ENCODE data around the gene PDXK. TPM values are rescaled to one million over a fixed set of nuclear protein-coding genes. Genes with fewer than 3 reads are reported as not detected.
"Not testable (repeated sequence)": the region's sequence is repeated elsewhere in the genome, so short reads cannot be mapped to it uniquely, and the experiment has no call there.

Gene PDXK
- total RNA-seq, 1 donor from 2014 or later = 59.5 TPM

DNA sequence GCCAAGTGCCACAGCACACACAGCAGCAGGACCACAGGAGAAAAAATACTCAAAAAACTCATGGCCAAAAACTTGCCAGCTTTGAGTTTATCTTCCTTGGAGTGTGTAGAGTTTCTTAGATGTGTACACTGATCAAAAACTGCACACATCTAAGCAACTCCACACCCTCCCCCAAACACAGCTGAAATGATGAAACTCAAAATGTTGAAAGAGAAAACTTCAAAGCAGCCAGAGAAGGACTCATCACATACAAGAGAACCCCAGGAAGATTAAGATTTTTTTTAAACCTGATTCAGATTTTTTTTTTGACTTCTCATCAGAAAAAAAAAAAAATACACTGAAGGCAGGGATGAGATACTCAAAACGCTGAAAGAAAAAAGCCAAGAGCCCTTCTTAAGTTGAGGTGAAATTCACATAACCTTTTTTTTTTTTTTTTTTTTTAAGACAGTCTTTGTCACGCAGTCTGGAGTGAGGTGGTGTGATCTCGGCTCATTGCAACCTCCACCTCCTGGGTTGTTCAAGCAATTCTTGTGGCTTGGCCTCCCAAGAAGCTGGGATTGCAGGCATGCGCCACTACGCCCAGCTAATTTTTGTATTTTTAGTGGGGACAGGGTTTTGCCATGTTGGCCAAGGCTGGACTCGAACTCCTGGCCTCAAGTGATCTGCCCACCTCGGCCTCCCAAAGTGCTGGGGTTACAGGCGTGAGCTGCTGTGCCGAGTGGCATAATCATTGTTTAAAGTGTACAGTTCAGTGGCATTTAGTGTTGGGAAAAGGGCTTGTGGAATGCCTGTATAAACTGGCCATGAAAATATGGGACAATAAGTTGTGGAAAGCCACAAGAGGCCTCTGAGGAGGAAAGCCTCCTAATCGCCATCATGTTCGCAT is 20.9 kb upstream of the PDXK start:
- no peak for DNase-seq (ENCODE audit: extremely low read depth, low read depth, low spot score)

DNA sequence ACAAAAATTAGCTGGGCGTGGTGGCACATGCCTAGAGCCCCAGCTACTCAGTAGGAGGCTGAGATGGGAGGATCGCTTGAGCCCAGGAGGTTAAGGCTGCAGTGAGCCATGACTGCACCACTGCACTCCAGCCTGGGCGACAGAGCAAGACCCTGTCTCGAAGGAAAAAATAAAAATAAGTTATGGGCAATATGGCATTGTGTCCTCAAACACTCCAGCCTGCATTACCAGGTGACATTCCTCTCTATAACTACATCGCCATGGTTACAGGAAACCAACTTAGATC is 19.5 kb upstream of the PDXK start:
- not testable (repeated sequence) for DNase-seq (ENCODE audit: extremely low read depth, low read depth, low spot score)

DNA sequence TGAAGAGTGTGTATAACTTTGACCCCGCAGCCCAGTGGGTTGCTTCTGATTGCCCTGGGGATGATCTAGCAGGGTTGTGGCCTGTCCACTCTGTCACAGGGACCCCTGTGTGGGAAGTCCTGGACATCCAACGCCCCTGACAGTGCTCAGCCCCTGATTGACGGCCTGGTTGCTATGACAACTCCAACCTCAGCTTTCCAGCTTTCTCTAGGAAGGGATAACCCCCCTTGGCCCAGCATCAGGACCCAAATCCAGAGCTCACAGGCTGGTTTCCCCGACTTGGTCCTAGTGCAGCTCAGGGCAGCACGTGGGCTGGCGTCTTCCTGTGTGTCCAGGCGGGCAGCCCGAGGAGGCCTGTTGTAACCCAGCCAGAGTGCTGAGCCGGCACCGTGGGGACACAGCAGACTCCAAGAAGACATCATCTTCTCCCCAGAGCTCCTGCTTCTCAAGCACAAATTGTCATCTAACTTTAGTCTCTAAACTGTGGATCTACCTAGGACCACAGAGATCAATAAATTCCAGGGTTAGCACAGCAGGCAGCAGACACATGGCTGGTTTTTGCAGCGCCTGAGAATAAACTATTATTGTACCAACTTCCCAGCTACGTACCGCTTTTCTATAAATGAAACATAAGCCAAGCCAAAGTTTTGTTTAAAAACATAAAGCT is 18.9 kb upstream of the PDXK start:
- DNase-seq (ENCODE audit: extremely low read depth, low read depth, low spot score) = no peak

DNA sequence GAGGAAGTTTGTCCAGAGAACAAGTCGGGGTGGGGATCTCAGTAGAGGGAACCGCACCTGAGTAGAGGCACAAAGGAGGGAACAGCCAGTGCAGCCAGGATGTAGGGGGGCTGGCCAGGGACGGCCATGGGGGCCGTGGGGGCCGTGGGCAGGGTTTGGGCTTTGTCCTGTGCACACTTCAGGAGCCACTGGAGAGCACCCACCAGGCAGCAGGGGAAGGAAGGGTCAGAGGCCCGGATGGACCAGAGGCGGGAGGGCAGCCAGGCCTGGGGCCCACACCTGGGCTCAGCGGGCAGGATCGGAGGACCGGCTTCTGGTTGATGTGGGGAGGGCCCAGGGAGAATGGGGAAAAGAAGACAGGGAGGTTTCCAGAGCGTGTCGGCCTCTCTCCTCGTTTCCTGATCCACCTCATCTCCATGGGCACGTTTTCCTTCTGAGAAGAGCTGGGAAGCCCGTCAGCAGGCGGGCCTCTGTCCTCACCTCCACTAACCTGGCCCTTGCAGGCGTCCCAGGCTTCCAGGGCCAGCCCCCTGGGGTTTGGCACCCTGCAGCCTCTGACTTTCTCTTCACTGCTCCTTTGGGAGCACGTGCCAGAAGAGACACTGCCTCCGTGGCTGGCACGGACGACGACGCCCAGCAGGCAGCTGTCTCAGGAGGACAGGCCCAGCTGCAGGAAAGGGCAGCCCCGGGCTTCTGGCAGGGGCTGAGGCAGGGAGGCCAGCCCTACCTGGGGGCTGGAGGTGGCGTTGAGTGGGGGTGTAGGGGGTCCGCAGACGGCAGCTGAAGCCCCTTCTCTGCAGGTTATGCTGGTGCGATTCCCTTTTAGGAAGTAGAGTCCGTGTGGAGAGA is 16.8 kb upstream of the PDXK start:
- no peak for DNase-seq (ENCODE audit: extremely low read depth, low read depth, low spot score)

DNA sequence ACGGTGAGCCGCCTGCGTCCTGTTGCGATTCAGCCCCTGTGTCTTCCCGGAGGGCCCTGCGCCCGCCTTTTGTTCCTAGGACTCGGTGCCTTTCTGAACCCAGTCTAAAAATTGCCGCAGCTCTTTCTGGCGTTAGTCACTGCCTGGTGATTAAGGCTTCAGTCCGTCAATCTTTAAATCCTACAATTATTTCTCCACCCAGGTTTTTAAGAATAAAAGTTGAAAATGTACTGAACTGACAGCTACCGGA is 16.2 kb upstream of the PDXK start:
- DNase-seq (ENCODE audit: extremely low read depth, low read depth, low spot score) = no peak

DNA sequence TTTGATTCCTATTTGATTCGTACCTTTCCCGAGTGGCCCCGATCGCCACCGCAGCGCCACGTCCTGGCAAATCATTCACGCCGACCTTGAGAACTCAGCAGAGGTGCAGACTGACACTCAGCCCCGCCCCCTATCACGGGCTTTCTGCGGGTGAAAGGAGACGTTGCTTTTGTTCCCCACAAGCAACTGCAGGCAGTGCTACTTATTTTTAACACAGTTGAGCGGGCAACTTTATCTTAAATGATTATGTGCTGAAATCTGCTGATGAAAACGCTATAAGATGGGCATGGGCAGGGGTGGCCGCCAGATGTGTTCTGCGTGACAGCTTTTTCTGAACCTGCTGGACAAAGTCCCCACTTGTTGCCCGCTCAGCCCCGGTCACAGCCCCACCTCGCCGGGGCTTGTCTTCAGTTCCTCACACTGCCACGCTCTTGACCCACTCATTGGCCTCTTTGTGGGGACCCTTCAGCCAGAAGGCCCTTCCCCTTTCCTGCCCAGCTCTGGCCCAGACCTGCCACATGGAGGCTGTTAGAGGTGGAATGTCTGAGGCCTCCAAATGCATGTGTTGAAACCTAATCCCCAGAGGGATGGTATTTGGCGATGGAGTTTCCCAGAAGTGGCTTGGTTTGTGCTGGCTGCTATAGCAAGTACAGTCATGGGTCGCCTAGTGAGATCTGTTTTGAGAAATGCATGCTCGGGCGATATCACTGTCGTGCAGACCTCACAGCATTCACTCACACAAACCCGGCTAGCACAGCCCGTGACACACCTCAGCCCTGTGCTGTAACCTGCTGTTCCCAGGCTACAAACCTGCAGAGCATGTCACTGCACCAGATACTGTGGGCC is 15.7 kb upstream of the PDXK start:
- no peak for DNase-seq (ENCODE audit: extremely low read depth, low read depth, low spot score)

DNA sequence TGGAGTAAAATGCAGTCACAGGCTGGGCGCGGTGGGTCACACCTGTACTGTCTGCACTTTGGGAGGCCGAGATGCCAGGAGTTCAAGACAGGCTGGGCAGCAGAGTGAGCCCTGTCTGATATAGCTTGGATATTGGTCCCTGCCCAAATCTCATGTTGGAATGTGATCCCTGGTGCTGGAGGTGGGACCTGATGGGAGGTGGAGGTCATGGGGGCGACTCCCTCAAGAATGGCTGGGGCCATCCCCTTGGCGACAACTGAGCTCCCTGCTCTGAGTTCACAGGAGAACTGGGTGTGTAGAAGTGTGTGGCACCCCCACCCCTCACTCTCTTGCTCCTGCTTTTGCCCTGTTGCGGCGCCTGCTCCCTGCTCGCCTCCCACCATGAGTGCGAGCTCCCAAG is 11.5 kb upstream of the PDXK start:
- no peak for DNase-seq (ENCODE audit: extremely low read depth, low read depth, low spot score)

DNA sequence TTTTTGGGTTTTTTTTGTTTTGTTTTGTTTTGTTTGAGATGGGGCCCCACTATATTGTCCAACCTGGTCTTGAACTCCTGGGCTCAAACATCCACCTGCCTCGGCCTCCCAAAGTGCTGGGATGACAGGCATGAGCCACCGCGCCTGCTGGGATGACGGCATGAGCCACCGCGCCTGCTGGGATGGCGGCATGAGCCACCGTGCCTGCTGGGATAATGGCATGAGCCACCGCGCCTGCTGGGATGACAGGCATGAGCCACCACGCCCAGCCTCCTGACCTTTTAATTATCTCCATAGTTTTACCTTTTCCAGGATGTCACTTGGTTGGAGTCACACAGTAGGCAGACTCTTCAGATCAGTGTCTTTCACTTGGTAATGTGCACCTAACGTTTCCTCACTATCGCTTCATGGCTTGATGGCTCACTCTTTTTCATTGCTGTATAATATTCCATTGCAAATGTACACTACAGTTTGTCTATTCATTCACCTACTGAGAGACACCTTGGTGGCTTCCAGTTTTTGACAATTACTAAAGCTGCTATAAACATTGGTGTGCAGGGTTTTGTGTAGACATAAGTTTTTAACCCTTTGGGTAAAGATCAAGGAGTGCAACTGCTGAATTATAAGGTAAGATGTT is 10.1 kb upstream of the PDXK start:
- DNase-seq (ENCODE audit: extremely low read depth, low read depth, low spot score) = no peak

DNA sequence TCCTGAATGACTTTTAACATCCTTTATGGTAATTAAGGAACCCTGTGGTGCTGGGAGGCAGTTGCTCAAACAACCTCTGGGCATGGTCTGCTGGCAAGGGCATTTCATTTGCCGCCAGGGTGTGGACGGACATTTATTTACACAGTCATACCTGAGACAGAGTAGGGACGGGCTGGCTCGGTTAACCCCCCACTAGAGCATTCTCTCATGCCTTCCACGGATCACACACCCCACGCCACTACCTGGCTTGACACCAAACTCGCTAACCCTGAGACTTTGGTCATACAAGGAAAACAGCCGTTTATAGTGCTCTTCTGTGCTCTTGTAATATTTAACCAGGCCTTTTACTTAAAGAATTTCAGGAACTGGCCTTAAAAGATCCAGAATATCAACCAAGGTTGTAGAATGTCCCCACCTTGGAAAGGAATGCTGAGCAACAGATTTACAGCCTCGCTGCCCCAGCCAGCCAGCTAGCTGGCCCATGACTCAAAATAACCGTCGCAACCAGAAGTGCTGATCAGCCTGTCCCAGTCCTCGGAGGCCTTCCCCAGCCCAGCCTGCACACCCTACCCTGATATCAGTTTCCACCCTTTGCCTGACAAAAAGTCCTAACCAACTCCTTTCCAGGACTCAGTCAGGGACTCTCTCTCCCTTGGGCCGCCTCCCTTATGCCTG is 6.5 kb upstream of the PDXK start:
- no peak for DNase-seq (ENCODE audit: extremely low read depth, low read depth, low spot score)

DNA sequence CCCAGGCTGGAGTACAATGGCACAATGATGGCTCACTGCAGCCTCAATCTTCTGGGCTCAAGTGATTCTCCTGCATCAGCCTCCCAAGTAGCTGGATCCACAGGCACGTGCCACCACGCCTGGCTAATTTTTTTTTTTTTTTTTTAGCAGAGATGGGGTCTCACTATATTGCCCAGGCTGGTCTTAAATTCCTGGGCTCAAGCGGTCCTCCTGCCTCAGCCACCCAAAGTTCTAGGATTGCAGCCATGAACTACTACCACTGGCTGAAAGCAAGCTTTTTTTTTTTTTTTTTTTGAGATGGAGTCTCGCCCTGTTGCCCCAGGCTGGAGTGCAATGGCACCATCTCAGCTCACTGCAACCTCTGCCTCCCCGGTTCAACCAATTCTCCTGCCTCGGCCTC is 5.8 kb upstream of the PDXK start:
- DNase-seq (ENCODE audit: extremely low read depth, low read depth, low spot score) = not testable (repeated sequence)

DNA sequence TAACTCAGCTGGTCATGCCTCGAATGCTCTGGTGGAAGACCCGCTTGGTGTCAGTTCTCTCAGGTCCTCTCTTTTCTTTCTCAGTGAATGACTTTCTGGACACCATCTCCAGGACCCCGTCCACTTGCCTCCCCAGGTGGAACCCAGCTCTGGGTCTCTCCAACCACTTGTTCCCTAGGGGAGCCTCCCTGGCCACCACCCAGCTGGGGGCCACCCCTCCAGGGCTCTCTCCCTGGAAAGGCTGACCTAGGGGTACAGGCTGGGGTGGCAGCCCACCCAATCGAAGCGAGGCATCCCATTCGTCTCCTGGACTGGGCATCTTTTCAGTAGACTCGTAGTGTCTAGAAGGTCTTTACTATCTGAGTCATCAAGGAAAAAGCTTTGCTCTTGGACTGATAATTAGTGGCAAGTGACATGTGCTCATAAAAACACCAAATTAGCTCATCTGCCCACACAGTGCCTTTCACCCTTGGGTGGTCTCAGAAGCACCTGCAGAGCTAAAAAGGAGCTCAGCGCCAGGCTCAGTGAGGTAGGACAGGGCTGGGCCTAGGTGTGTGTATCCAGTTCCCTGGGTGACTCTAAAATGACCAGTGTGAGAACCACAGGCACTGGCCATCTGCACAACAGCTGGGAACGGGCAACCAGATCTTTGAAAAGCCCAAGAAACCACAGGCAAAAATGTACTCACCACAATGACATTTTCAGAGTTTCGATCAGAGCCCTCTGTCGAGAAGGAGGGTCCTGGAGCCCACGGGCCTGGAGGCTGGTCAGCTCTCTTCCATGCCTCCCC is 2.4 kb upstream of the PDXK start:
- DNase-seq (ENCODE audit: extremely low read depth, low read depth, low spot score) = no peak

DNA sequence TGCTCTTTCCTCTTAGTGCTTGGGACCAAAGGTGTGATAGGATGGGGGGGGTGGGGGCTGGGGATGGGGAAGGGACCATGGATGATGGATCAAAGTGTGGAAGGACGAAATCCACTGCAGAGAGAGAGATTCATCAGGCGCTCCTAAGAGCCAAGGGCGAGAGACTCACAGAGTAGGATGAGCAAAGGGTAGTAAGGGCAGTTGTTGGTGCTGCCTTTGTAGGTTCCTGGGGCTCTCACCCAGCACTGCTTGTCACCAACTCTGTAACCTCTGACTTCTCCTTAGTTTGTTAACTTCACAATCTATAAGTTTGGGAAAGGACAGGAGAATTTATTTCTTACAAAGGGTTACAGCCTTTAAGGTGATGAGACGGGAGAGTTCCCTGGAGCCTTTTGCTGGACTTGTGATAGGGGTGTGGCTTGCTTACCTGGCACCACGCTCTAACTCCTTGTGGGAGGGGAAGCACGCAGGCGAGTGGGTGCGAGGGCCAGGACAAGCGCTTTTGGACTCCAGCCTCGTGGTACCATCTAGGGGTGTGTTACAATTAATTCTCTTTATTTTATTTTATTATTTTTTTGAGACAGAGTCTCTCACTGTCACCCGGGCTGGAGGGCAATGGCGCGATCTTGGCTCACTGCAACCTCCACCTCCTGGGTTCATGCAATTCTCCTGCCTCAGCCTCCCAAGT is 1.6 kb upstream of the PDXK start:
- DNase-seq (ENCODE audit: extremely low read depth, low read depth, low spot score) = no peak

DNA sequence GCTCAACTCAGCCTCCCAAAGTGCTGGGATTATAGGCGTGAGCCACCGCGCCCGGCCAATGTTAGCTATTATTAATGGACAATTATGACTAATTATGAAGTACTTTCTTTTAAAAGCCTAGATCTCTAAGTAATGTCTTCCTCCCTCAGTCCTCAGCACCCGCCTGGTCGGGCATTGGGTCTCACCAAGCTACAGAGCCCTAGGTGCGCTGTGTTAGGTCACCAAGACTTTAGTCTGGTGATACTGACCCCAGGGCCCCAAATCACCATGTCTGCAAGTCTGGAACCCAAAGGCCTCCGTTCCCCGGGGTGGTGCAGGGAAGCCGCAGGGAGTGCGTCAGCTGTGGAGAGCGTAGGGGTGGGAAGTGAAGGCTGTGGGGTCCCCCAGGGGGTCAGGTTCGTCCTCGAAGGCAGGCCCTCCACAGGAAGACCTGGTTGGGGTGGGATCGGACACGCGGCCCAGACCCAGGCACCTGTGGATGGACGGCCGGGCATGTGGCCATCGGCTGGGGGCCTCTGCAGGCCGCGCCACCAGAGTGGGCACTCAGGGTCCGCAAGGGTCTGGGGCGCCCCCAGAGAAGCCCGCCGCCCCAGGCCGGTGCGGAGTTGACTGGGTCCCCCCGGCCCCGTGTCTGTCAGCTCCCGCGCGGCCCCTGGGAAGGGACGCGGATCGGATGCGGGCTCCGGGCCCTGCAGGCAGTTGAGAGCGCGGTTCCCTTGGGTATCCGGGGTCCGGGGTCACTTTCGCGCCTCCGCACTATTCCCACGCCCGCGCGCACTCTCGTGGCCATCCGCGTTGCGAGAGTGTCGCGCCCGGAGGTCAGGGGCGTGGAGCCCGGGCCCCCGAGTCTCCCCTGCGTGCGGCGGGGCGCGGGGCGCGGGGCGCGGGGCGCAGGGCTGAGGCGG is 710 bp upstream of the PDXK start:
- DNase-seq (ENCODE audit: extremely low read depth, low read depth, low spot score) = no peak

DNA sequence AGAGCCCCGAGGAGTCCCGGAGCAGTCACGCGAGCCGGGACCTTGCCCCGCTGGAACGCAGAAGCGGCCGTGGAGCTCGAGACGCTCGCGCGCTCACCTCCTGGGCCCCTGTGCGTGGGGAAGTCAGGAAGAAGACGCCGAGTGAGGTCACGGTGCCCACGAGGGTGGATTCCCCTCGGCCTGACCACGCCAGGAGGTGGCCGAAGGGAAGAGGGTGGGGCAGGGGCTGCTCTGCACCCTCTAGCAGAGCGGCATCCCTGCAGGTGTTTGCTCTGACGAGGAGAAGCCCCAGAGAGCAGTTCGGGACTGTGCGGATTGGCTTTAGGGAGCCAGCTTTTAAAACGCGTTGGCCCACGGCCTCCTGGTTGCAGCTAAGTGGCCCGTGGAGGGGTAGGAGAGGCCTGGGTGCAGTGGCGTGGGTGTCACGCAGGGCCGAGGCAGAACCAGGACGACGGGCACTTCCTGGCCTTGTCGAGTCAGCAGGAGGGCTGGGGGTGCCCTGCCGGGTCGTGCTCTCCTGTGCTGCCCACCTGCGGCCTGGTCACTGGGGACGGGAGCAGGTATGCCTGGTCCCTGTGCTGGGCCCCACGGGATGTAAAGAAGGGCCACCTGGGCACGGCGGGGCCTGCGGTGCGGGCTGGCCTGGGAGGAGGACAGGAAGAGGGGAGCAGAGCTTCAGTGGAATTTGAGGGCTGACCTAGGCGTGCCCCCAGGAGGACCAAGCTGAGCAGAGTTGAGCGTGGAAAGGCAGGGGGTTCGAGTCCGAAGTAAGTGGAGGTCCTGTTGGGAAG is 1.0 kb downstream of the PDXK start:
- no peak for DNase-seq (ENCODE audit: extremely low read depth, low read depth, low spot score)

DNA sequence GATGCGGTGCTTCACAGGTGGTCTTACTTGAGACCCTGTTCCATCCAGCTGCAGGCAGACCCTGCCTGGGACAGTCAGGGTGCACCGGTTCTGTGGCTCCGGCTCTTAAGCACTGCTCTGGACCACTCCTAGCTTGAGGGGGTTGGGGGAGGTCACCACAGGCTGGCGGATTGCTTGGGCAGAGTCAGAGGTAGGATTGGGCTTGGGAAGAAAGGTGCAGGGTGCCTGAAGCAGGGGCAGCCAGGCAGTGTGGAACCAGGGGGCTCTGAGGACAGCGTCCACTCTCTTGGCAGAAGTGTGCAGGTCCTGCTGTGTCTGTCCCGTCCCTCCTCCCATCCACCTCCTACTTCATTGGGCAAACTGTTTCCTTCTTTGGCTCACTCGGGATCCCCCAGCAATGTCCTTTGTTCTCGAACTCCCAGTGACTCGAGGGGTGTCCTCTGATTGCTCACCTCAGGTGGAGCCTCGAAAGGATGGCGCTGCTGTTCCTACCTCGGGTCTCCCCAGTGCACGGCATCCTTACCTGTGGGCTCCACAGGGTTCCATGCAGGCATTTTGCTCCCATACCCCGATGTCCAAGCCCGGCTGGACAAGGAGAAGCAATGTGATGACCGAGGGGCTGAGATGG is 1.7 kb downstream of the PDXK start:
- DNase-seq (ENCODE audit: extremely low read depth, low read depth, low spot score) = no peak

DNA sequence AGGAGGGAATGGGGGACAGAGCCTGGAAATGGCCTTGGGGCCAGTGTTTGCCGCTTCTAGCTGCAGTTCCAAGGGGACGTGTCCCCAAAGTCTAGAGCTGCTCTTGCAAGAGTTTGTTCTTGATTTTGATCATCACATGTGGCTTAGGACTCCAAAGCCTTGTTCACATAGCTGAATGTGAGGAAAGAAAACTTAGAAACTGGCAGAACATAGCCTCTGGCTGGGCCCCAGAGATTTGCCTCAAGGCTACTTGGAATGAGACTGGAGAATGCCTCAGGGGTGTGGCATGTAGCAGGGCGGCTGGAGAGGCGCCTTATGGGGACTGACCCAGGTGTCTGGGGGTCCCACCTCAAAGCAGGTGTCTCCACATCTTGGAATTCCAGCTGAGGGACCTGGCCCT is 2.3 kb downstream of the PDXK start:
- no peak for DNase-seq (ENCODE audit: extremely low read depth, low read depth, low spot score)
